HFF-Myc (cell line): ENCODE measurements around the gene SFXN2.

ENCODE experiments used
- DNase-seq: peaks from one replicate; pipeline ENCODE4 v3.0.0-alpha.2; 2011; ENCODE audit warnings: low read depth; ENCODE audit errors: extremely low read depth
- H3K4me3 ChIP-seq: replicated peaks from 2 replicates; pipeline ENCODE4 v1.5.1; 2011; ENCODE audit warnings: low read depth, mild to moderate bottlenecking, control low read depth, low read length
- CTCF ChIP-seq: IDR thresholded peaks from 2 replicates; pipeline ENCODE4 v1.5.1; 2012; ENCODE audit warnings: mild to moderate bottlenecking, low read depth, low read length, control low read depth; ENCODE audit errors: missing control alignments

The SFXN2 gene

GRCh38 chr10:102781921-102782557, 67.6 kb downstream of the SFXN2 start:
- no peak overlapping the region for H3K4me3 ChIP-seq
- no peak for DNase-seq
- TF ChIP-seq CTCF = no peak

- no peak for TF ChIP-seq CTCF
- no peak overlapping the region for H3K4me3 ChIP-seq
- no peak for DNase-seq
Observed at GRCh38 chr10:102782673-102783551, 68.5 kb downstream of the SFXN2 start.

DNA sequence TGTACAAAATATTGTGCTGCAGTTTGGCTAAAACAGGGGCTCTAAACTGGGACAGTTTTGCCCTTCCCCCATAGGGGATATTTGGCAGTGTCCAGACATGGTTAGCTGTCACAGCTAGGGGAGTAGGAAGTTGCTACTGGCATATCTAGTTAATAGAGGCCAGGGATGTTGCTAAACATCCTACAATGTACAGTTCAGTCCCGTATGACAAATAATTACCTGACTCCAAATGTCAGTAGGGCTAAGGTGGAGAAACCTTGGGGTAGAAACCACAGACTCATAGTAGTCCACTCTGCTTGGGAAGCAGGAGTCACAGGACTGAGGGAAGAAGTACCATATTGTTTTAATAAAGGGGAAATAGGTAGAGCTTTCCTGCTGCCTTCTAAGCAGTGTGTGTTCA, 69.1 kb downstream of the SFXN2 start:
- TF ChIP-seq CTCF = no peak
- no peak overlapping the region for H3K4me3 ChIP-seq
- no peak for DNase-seq

- no peak for TF ChIP-seq CTCF
- no peak for DNase-seq
- H3K4me3 ChIP-seq = no peak overlapping the region
Observed at GRCh38 chr10:102785818-102786217, 71.4 kb downstream of the SFXN2 start.

DNA sequence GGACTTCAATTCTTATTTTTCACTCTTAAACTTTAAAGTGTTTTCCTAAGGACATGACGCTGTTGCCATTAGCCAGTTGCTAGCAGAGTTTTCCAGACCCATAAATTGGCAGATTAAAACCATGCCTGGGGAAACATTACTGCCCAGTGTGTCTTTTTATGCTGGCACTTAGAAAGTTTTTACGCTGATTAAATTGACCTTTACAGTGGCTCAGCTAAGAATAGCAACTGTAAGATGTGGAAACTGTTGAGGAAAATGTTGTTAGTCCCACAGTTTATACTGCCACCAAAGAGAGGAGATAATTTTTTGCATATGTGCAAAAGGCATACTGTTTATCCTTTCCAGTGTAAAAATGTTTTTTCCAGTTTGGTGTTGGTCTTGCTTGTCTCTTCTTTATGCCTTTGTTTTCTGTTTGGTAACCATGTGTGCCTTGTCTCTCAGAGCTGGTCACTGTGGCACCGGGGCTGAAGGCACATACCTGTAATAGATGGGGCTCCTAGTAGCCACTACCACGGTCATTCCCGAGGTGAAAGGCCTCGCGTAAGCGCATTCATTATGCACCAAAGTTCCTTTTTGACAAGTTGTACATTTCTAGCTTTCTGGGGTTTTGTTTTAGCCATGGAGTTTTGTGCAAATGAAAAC, 77.4 kb downstream of the SFXN2 start:
- TF ChIP-seq CTCF = no peak
- DNase-seq = no peak
- no peak overlapping the region for H3K4me3 ChIP-seq
